ENCODE data around the gene PLCH2.
"Not testable (repeated sequence)": the region's sequence is repeated elsewhere in the genome, so short reads cannot be mapped to it uniquely, and the experiment has no call there.

- TF ChIP-seq RAD21 (IDR thresholded peaks at IDR 0.05); REST (IDR thresholded peaks at IDR 0.05); MAX (IDR thresholded peaks at IDR 0.05); CTCF (IDR thresholded peaks at IDR 0.05; ENCODE audit: low read depth, low read length, missing input control); JUND (IDR thresholded peaks at IDR 0.05); ZBTB33 (IDR thresholded peaks at IDR 0.05); SP1 (IDR thresholded peaks at IDR 0.05); RXRA (IDR thresholded peaks at IDR 0.05); TAF1 (conservative IDR thresholded peaks at IDR 0.05); GABPA (IDR thresholded peaks at IDR 0.05 in 1 of 2, conservative IDR thresholded peaks at IDR 0.05 in 1 of 2); ATF3 (IDR thresholded peaks at IDR 0.05); EGR1 (IDR thresholded peaks at IDR 0.05; ENCODE audit: low read depth in 2 of 2): not testable (repeated sequence)
Measured at GRCh38 chr1:2440346-2440745, 35.7 kb upstream of the PLCH2 start.

All from liver (tissue), 3 donors.